NCI-H345 treated with DMSO at 0.1 percent for 48 hours (cell line): Measurements from ENCODE around the gene ATP9A.
"Not testable (repeated sequence)": the region's sequence is repeated elsewhere in the genome, so short reads cannot be mapped to it uniquely, and the experiment has no call there.

Experiments used
- DNase-seq: peaks from one replicate; lab custom pipeline; 2025; ENCODE audit not compliant: unreplicated experiment; lab: John Stamatoyannopoulos, UW

Gene ATP9A

DNA sequence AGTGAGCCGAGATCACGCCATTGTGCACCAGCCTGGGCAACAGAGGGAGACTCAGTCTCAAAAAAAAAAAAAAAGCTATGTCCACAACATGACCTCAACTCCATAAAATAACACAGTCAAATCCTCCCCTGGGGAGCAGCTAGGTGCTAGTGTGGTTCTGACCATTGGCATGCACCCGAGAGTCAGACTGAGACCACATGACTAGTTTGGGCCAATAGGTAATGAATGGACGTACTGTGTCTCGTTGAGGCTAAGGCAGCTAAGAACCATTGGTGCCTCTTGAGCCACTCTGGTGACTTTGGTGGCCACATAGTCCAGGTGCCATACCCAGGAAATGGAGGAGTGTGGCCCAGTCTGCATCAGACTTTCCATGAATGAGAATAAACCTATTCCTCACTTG is 40.3 kb downstream of the ATP9A start:
- DNase-seq, result no peak

GRCh38 chr20:51725584-51726176 is 42.5 kb downstream of the ATP9A start:
- no peak for DNase-seq

DNA sequence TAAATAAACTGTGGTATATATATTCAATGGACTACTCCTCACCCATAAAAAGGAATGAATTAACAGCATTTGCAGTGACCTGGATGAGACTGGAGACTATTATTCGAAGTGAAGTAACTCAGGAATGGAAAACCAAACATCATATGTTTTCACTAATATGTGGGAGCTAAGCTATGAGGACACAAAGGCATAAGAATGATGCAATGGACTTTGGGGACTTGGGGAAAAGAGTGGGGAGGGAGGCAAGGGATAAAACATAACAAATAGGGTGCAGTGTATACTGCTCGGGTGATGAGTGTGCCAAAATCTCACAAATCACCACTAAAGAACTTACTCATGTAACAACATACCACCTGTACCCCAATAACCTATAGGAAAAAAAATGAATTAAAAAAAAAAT is 45.2 kb downstream of the ATP9A start:
- DNase-seq, result not testable (repeated sequence)

GRCh38 chr20:51722246-51722645 is 45.9 kb downstream of the ATP9A start:
- DNase-seq, result not testable (repeated sequence)

GRCh38 chr20:51720854-51721253 is 47.3 kb downstream of the ATP9A start:
- no peak for DNase-seq

DNA sequence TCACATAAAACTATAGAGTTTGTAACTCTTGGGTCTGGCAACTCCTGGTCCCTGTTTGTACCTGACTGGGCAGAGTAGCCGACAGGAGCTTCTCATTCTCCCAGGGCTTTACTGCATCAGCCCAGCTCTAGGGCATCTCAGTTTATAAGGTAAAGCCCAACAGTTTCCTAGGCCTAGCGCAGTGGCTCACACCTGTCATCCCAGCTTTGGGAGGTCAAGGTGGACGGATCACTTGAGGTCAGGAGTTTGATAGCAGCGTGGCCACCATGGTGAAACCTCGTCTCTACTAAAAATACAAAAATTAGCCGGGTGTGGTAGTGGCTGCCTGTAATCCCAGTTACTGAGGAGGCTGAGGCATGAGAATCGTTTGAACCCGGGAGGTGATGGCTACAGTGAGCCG is 47.8 kb downstream of the ATP9A start:
- DNase-seq, result no peak

DNA sequence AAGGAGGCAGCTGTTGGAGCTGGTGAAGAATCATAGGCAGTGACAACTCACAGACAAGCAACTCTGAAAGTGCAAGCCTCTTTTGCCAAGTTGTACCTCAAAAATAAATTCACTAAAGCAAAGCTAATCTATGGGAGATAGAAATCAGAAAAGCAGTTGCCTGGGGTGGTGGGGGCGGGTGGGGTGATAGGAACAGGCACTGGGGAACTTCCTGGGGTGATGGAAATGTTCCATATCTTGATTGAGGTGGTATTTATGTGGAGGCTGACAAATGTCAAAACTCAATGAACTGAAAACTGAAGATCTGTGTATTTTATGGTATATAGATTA is 52.4 kb downstream of the ATP9A start:
- no peak for DNase-seq

DNA sequence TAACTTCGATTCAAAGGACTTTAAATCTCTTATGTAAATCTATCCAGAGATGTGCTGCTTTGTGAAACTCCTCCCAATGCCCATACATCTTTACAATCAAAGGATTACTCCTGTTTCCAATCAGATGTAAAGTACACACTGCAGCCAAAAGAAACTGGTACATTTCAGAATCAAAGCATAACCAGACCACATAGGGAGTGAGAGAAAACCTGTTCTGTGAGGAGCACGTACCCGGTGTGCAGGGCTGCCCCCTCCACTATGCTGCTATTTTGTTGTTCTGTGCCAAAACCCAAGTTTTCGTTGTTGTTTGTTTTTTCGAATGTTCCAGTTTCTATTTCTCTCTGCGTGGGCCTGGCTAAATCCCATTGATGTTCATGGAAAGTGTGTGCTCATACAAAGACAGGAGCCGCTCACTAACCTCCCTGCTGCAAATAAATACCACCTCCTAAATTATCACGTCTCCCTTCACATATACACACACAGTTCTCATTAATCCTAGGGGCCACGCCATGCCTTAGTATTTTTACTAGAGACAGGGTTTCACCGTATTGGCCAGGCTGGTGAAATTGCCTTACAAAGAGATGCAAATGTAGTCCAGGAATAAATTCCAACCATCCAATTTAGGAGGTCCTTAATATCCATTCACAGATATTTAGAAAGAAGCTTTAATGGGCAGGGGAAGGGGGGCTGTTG is 52.9 kb downstream of the ATP9A start:
- DNase-seq, result no peak

GRCh38 chr20:51713213-51713598 is 55.0 kb downstream of the ATP9A start:
- DNase-seq, result no peak

GRCh38 chr20:51712501-51713212 is 55.5 kb downstream of the ATP9A start:
- no peak for DNase-seq

DNA sequence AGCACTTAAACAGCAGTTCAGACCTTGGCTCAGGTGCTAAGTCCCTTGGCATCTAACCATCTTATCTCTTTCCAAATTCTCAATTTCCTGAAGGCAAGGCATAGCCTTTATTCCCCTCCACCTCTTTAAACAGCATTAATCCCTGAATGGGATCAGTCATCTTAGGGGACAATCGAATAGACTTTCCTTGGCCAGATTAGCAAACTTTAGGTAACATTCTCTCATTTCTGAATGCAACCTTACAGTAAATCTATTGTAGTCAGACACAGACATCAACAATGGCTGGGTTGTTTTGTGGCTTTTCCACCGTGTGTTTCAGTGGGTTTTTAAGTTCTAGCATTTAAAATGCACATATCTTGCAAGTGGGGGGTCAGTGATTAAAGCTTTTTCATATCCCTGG is 56.8 kb downstream of the ATP9A start:
- DNase-seq, result no peak

GRCh38 chr20:51710361-51710894 is 57.8 kb downstream of the ATP9A start:
- DNase-seq, result no peak

DNA sequence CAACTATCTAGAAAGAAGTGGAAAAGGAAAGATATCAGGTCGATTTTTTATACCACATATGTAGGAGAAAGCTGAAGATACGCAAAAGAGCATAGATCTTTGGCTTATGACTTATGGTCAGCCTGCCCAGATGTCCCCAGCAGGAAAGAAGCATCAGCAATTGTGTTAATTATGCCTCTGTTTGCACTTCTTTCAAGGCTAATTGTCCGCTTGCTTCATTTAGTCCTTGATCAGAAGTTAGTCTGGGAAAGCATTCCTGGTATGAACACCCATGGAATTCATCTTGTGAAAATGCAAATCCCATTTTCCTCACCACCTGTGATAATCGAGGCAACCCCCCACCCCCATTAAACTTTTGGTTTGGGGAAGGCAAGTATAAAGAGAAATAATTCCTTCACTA is 62.8 kb downstream of the ATP9A start:
- no peak for DNase-seq

DNA sequence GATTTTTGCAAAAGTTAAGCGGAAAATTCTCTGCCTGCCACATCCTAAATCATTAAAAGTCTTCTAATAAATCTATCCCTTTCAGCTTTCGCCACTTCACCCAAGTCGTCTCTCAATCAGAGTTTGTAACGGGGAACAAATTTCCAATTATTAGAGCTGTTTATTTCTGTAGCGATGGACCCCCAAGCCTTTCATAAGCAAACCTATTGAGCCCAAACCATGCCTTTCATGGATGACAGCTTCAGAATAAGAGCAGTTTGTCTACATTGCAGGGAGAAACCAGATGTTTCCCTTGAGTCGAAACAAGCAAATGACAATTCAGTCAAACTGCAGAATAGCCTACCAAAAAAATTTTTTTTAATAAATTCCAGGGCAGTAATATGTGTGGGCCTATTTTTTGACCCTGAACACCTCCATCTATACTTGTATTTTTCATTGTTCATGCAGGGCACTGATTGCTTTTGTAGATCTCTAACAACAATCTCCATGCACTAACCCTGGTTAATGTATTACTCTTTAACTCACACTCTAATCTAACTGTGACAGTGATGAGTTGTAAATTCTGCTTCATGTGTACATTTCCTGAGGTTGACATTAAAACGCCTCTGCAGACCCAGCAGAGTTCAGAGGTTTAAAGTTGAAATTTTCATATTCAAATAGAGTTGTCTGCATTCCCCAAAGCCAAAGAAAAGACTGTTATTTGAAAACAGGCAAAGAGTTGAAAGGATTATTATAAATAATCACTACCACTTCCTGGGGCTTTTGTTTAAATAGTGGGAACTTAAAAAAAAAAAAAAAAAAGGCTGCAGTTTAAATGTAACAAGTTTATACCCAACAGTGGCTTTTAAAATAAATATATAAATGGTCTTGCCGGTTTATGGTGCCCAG is 64.5 kb downstream of the ATP9A start:
- no peak for DNase-seq

DNA sequence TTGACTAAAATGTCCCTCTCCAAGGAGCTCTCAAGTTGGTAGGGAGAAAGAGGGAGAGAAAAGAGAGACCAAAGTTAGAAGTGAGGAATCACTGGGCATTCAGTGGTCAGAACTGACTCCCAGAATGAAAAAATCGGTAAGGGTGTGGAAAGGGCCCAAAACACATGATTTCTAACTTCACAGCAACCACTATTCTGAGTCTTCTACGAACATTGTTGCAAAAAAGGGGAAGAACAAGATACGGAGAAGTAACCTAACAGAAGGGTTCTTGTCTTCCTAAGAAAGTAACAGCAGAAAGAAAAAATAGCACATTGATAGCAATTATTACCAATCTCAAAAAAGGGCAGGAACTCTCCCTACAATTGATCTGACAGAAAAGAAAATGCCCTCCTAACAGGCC is 65.6 kb downstream of the ATP9A start:
- DNase-seq, result no peak

- DNase-seq, result no peak
Measured at GRCh38 chr20:51700809-51701285, 67.3 kb downstream of the ATP9A start.

DNA sequence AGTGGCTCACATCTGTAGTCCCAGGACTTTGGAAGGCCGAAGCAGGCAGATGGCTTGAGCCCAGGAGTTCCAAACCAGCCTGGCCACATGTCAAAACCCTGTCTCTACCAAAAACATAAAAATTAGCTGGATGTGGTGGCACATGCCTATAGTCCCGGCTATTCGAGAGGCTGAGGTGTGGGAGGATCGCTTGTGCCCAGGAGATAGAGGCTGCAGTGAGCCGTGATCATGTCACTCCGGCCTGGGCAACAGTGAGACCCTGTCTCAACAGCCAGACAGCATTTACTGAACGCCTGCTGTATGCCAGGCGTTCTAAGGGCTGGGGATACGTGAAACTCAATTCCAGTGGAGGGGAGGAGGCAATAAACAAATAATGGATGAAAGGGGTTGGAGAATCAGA is 69.9 kb downstream of the ATP9A start:
- DNase-seq, result no peak

DNA sequence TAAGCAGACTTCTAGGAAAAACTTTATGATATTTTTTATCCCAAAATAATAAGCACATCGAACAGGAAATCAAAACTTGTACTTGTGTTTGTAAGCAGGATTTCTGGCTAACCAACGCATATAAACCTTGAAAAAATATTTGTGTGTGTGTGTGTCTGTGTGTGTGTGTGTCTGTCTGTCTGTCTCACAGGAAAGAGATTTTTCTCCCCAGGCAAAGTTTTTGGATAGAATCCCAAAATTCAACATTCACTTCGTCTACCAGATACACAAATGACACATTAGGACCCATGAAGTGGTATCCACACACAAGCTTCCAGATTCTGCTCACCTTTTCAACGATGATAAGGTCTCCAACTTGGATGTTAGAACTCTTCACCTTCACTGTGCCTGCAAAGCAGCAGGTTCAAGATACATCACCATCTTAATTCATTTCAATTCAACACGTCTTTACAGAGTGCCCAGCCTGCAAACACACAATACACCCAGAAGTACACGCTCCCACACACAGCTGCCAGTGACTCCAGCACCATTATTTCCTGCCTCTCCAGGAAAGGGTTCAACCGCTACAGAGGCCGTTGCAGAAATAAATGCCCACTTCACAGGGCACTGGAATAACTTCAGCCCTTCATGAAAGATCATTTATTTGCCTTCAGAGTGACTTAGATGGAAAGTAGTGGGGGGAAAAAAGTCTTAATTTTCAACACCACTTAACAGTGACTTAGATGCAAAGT is 70.9 kb downstream of the ATP9A start:
- DNase-seq, result no peak

DNA sequence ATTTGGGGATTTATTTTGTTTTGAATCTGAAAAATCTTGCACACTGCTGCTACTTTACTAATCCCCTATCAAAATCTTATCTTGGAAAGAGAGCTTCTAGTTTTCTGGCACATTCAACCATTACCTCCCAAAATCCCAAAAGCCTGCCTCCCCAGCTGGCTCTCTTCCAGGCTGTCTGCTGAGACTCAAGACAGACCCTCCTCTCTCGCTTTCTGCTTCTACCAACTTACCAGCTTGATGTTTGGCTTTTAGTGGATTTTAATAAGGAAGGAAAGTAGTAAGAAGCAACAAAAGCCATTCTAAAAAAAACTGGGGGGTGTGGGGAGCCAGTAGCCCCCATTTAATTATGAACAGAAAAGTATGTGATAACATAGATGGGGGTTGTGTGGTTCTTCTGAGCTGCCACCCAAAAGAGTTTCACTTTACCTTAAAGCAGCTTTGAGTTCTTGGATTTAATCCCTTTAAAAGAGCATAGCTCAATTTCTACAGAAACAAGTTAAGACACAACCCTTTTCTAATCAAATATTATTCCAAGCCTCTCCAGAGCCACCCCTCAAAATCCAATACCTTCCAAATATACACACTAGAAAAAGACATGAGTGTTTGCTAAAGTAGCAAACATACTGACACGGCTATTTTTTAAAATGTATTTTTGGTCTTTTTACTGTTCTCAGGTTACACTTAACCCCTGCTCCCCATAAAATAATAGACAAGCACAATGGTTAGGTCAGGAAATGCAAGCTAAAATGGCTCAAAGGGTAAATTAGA is 71.7 kb downstream of the ATP9A start:
- peak; percentile 21 for DNase-seq
